GM19397 (cell line): Measurements from ENCODE around the gene ZC3HAV1L.
"Not testable (repeated sequence)": the region's sequence is repeated elsewhere in the genome, so short reads cannot be mapped to it uniquely, and the experiment has no call there.

Experiments
- ATAC-seq: cut with Tn5 transposase; IDR thresholded peaks from one replicate; pipeline ENCODE4 v1.9.1; 2021; ENCODE audit warnings: mild to moderate bottlenecking, moderate library complexity; ENCODE audit not compliant: unreplicated experiment

The ZC3HAV1L gene

GRCh38 chr7:139054656-139055055 lies 18.8 kb upstream of the ZC3HAV1L start:
- ATAC-seq: not testable (repeated sequence)

DNA sequence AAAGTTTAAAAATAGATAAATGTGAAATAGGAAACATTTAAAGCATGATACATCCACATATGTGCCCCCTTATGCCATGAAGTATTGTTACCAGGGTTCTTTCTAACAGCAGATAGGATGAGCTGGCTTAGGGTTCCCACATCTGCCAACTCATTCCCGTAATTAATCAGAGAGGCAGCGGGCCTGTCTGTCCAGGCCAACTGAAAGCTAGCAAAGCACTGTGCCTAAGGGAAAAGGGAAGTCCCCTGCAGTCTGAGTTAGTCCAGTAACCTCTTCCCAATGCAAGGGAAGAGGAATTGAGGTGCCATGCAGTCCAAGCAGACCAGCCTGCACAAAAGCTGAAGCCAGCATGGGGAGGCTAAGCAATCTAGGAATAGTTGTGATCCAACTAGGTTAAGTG lies 18.3 kb upstream of the ZC3HAV1L start:
- no peak for ATAC-seq

DNA sequence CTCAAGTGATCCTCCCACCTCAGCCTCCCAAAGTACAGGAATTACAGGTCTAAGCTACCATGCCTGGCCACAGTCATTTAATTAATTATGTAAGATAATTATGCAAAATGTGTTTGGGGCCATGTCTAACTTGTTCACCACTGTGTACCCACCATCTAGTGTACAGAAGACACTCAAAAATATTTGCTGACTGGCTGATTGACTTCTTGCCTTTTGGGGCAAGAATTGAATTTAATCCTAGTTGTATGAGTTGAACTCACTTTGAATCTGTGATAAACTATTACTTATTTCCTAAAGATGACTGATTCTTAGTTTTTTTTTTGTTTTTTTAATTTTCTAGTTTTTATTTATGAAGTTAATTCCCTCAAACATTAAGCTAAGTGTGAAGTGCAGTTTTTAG lies 15.8 kb upstream of the ZC3HAV1L start:
- no peak for ATAC-seq

DNA sequence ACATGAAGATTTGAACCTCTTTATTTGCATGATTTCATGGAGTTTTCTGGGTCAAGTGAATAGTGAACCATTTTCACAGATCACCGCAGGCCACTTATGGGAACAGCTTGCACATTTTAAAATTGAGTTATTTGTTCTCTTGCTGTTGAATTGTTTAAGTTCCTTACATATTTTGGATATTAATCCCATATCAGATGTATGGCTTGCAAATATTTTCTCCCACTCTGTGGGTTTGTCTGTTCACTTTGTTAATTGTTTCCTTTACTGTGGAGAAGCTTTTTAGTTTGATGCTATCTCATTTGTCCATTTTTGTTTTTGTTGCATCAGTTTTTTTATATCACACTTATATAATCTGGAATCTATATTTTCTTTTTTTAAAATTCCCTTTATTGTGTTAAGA lies 14.1 kb upstream of the ZC3HAV1L start:
- no peak for ATAC-seq

GRCh38 chr7:139049111-139049510 lies 13.3 kb upstream of the ZC3HAV1L start:
- no peak for ATAC-seq

DNA sequence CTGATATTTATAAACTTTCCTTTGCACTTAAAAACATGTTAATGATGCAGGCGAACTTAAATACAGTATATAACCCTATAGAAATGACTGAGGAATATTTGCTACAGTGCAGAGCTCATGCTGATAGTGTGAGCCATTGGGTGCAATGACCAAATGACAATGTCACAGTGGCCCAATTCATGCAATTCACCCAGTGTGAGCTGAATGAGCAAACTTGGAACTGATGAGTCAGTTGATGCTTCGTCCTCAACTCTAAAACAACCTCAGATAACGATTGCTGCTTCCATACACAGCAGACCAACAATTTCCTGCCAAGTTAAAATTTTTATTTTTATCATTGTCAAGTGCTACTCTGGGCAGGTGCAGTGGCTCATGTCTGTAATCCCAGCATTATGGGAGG lies 12.1 kb upstream of the ZC3HAV1L start:
- no peak for ATAC-seq

DNA sequence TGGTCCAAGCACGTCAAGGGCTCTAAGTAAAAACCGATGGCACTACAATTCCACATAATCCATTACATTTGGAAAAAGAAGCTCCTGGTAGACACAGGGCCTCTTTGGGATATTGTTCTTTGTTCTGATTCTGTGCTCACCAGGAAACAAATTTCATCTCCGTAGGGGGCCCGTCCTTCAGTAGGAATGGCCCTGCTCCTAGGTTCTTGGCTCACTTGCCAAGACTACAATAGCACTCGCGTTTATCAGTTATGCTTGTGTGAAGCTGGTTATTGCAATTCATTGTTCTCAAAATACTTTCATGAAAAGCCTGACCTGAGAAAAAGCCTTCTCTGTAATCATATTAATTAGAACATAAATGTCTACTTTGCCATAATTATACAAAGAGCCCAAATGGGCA lies 10.3 kb upstream of the ZC3HAV1L start:
- no peak for ATAC-seq

DNA sequence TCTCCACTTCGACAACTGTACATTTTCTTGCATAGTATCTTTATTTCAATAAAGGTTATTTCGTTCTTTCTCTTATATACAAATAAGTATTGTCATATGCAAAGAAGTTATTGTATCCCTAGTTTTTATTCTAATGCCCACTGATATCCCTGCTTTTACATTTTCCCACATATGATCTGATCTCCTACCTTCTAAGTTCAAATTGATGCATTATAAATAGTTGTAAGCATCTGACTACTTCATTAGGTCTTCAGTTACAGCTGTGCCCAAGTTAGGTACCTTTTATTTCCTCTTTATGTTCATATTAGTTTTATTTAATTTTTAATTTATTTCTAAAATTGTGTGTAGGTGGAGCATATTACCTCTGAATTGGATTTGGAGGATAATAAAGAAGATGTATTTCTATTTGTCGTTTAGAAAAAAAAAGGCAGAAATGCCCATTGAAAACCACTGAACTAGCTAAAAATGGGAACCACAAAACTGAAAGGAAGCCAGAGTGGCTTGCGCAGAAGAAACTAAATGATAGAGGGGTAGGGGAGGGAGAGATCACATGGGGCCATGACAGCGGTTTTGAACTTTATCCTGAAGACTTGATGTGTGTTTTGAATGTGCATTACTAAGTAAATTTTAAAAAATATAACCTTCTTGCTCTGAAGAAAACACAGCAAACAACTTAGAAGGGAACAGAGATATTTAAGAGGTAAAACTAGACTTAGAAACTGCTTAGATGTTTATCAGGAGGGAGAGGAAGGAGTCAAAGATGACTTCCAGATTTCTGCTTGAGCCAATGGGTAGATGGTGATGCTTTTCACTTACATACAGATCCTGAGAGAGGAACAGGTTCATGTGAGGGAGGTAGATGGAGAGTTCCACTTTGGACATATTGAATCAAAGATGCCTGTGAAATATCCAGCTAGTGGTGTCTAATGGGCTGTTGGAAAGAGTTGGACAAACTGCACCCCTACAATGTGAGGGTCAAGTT lies 9.3 kb upstream of the ZC3HAV1L start:
- no peak for ATAC-seq

- no peak for ATAC-seq
These were observed 8.3 kb upstream of the ZC3HAV1L start for GRCh38 chr7:139043823-139044812.

DNA sequence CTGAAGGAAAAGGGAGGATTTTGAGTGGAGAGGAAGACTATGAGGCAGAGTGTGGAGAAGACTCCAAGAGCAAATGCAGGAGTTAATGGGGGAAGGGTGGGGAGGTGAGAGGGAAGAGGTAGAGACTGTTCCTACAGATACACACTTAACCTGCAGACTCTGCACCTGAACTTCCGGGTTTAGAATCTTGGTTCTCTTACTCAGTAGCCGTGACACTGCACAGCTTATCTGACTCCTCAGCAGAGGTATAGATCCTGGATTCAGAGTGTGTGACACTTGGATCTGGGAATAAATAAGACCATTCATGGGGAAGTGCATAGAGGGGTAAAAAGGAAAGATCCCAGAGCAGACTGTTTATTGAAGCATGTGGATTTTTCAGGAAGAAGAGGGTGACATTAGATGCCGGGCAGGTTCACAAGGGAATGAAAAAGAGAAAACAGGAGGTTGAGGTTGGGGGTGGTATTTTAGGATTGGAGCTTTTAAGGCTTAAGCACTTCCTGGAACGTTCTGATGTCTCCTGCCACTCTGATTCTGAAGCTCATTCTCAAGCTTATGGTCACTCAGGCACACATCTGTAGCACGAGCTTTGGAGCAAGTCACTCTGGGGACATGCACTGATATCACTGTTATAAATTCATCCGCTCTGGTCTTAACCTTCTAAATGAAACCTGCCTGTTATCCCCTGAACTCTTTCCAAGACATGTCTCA lies 5.7 kb upstream of the ZC3HAV1L start:
- no peak for ATAC-seq

GRCh38 chr7:139038691-139039090 lies 2.8 kb upstream of the ZC3HAV1L start:
- ATAC-seq: no peak

DNA sequence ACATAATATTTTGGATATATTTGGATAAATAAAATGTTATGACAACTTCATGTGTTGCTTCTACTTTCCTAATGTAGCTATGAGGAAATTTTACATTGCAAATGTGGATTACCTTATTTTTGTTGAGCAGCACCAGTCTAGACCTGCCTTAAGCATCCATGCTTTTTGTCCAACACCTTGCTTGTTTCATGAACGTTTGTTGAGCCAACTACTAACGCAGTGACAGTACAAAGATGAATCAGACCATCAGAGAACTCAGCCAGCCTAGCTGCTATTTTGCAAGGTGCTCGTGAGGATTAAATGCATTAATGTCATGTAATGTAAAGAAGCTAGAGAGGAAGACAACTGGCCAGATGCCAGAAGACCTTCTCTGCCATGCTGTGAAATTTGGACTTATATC lies 1.1 kb upstream of the ZC3HAV1L start:
- no peak for ATAC-seq

DNA sequence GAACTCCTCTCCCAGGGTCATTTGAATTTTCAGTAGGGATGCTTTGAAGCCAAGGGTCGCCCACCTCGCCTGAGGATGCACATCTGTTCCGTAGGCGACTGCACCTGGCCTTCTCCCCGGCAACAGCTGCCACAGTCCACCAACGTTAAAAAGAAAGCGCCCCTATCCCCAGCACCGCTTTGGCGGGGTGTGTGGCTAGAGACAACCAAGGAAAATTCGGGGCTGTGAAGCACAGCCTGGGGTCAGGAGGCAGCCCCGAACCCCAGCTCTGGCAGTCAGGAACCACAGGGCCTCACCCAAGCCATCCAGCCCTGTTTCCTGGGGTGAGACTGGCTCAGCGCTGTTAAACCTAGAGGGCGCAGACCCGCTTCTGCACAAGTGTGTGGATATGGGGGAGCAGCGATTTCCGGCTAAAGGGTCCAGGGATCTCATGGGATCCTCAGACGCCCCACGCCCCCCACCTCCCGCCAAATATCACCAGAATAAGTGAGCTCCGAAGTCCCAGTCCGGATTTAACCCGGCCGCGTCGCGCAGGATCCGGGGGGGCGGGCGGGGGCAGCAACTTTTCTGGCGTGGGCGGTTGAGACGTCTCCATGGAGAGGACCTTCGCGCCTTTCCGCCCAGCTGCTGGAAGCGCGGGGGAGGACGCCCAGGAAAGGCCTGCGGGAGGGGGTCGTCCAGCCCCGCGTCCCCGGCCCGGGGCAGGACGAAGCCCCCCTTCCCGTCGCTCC lies 822 bp downstream of the ZC3HAV1L start:
- ATAC-seq: peak; percentile 37

- ATAC-seq: no peak
These were observed 1.5 kb downstream of the ZC3HAV1L start for GRCh38 chr7:139034336-139034735.

DNA sequence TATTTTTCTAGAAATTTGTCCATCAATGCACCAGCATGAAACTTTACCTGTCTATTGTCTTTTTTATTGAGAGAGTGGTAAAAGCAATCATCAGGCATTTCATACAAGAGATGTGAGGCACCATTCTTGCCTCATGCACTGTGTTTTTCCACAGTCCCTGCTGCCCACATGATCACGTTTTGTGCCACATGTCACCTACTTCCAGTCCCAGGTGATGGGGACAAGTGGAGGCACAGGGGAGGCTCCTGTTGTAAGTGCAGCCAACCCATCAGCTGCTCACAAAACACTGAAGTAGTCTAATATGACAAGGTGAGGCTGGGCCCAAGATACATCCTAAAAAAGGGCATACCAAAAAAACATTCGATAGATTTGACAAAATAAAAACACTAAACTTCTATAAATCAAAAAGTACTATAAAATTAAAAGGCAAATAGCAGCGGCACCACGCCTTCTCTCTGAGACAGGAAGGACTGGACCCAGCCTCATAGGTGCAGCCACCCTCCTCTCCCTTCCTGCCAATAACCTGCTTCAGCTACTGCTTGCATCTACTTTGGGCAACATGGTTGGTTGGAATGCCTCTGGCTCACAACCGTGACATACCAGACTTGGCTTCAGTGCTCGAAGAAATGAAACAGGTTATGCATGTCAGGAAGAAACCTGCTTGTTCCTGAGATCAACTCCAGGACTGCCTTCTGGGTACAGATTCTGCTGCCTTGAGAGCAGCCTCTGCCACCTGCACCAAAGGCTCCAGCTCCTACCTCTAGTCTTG lies 2.3 kb downstream of the ZC3HAV1L start:
- no peak for ATAC-seq

DNA sequence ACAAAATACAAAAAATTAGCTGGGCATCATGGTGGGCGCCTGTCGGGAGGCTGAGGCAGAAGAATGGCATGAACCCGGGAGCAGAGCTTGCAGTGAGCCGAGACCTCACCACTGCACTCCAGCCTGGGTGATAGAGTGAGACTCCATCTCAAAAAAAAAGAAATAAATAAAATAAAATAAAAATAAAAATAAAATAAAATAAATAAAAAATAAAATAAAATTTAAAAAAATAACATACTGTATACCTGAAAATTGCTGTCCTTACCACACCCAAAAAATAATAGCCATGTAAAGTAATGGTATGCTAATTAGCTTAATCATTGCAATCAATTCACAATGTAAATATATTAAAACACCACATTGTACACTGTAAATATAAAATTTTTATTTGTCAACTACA lies 3.4 kb downstream of the ZC3HAV1L start:
- ATAC-seq: no peak

DNA sequence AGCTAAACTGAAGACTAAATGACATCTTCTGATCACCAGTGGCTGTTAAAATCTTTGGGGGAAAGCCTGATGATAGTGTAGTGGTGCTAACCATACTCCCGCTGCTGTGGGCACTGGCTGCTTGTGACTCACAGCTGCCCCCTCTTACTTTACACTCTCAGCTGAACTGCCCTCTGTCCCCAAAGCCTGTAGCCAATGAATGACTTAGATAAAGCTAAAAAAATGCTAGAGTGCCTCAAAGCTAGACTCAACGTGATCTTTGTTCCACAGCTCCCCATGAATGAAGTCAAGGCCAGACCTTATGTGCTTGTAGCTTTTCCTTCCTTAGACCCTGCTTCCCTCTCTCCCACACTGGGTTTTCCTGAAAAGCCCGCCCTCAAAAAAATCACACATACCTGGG lies 6.5 kb downstream of the ZC3HAV1L start:
- no peak for ATAC-seq

DNA sequence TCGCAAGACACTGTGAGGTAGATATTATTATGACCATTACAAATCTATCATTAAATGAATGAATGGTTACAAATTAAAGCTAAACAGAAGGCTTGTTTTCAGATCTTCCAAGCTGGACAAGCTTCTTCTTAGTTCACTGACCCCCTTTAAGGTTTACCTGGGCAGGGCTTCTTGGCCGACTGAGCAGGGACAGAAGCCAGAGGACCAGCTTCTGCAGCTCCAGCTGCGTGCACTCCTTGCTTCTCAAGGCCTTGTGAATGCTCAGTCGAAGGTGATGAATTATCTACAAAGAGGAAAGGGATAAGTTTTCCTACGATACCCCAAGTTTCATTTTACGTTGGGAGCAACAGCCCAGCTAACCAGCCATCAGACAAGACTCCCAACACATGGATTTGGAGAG lies 9.3 kb downstream of the ZC3HAV1L start:
- no peak for ATAC-seq

DNA sequence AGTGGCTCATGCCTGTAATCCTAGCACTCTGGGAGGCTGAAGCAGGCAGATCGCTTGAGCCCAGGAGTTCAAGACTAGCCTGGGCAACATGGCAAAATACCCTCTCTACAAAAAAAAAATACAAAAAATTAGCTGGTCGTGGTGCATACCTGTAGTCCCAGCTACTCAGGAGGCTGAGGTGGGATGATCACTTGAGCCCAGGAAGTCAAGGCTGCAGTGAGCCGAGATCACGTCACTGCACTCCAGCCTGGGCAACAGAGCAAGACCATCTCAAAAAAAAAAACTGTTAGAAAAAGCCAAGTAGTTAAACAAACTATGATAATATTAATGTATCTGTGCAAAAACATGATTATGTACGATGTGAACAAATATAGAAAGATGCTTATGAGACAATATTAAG lies 10.0 kb downstream of the ZC3HAV1L start:
- ATAC-seq: not testable (repeated sequence)
